Islet of Langerhans (tissue), 1 donor: ENCODE results near the gene RNLS.

Experiments used
- FAIRE-seq: peaks from one replicate; lab custom pipeline; 2011; peaks lifted over from hg19 to GRCh38; lab: Jason Lieb, UNC

Gene RNLS

DNA sequence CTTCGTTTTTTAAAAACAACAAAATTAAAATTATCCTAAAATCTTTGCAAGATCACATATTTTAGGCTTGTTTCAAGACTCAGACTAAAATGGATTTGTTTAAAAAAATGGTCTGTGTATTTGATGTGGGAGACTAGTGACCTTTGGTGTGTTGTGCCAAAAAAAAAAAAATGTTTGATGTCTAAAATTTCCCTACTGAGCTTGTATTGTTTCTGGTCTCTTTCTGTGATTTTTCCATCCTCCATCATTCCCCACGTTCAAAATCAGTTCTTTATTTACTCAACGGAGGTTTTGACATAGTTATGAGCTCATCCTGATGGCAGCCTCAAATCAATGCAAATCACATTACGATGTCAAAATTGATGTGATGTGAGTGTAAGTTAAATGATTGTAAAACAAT lies 326.2 kb downstream of the RNLS start:
- FAIRE-seq = peak; percentile 21

GRCh38 chr10:88256013-88256680 lies 327.0 kb downstream of the RNLS start:
- no peak for FAIRE-seq

DNA sequence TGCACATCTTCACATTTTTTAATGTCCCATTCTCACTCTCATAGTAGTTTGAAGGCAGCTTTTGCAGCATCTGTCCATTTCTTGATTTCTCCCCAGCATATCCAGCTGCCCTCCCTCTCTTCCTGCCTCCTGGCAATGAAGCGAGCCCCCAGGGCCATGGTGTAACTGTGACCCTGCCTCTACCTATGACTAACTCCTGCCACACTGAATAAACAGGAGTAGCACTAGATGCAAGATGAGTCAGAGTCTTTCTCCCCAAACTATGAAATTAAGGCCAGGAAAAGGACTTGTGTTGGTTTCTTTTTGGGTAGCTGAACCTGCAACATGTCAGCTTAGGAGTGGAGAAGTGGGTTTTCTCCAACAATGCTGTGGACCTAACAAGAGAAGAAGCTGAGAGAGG lies 329.0 kb downstream of the RNLS start:
- peak; percentile 9 for FAIRE-seq

DNA sequence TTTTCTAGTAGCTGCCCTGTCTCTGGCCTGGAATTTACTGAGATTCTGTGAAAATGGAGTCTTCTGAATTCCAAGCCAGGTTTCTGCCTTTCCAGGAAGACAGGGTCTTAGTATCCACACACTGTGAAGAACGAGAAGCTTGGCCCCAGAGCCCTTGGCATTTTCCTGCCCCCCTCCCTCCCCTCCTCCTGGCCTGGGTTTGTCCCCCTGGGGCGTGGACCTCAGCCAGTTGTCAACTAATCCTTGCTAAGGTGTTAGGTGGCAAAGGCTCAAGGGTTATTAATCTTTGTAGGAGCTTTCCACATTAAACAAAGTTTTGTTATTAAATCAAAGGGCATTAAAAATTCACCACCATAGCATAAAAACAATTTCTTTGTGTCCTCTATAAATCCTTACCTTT lies 329.5 kb downstream of the RNLS start:
- FAIRE-seq = no peak

GRCh38 chr10:88253128-88253527 lies 330.0 kb downstream of the RNLS start:
- no peak for FAIRE-seq

GRCh38 chr10:88249450-88249849 lies 333.7 kb downstream of the RNLS start:
- FAIRE-seq = no peak

DNA sequence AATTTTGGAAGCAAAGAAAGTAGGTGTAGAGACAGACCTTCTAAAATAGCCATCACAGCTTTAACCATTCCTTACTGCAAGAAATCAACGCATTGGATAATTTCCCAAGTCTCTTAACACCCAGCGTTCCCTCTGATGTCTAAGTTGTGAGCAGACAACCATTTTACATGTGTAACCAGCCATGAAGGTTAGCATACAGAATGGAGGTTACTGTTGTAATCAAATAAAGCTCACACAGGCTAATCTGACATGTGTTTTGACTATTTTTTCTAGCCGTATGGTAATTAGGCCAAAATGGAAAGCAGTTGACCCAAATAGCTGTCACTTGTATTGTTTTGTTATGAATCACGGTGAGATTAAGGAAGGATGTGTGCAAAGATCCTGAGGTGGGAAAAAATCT lies 336.4 kb downstream of the RNLS start:
- FAIRE-seq = no peak

- FAIRE-seq = peak; percentile 76
Observed at GRCh38 chr10:88245974-88246511, 337.1 kb downstream of the RNLS start.

GRCh38 chr10:88244781-88245625 lies 338.1 kb downstream of the RNLS start:
- FAIRE-seq = no peak

DNA sequence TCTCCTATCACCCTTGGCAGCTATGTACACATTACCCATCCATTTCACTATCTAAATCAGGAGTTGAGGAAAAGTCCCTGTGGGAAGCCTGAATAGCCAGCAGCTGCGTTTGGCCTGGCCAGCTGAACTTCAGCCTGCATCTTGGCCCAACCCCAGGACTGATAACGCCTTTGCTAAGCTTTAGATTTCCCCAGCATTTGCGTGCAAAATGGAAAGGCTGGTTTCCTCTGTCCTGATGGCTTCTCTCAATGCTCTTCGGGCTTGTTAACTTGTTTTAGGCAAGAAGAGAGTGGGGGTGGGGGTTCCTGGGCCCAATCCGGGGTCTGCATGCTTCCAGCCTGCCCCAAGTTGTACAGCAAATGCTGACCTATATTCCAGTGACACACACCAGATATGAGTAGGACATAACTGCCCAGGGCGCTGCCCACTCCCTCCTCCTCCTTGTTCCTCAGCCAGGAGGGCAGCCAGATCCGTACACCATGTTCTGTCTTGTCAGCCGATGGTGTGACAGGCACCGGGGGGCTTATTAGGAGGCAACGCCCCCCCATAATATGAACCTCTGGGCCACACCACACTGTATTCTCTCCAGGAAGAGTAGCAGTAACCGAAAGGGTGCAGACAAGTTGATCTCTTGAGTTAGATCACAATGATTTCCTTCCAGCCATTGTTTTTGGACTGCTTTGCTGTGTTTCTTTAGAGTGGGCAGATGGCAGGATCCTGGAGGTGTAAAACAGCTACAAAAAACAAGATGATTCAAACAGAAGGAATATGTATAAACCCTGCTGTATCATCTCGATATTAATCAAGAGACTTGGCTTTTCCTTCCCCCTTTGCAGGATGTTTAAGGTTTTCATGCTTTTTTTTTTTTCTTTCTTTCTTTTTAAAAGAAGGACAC lies 339.0 kb downstream of the RNLS start:
- peak; percentile 30 for FAIRE-seq

DNA sequence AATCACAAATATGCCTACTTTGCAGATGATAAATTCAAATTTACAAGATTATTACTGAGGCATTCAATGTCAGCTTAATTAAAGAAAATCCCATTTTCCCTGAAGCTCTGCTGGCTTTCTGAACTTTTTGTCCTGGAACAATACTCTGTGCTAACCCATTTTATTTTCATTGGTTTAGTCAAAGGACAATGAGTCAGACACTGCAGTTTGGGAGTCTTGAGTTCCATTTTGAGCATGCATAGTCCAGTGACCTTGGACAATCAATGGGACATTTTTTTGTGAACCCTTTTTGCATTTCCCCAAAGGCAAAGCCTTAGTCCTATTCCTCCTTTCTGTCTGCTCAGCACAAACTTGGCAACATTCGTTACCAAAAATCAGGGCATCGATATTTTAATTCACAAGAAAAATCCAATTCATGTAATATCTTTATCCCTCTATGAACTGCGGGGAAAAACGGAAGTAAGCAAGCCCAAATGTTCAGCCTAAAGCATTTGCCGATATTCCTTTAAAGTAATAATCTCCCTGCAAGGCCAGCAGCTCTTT lies 339.8 kb downstream of the RNLS start:
- FAIRE-seq = no peak

DNA sequence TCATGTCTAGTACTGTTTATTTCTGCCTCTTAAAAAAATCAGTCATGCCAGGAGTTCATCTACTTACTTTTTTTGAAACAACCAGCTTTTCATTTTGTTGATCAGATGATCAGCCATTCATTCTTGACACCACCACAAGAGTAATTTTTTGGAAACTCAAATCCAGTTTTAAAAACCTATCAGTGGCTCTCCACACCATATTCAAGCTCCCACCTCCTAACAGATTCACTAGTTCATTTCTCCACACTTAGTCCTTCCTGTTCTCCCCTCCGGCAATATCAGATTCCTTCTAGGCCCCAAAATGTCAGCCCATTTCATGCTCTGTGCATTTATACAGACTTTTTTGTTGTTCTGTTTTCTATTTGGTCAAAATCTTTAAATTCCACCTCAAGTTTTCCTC lies 341.6 kb downstream of the RNLS start:
- no peak for FAIRE-seq

GRCh38 chr10:88239212-88239611 lies 343.9 kb downstream of the RNLS start:
- FAIRE-seq = no peak

- no peak for FAIRE-seq
Observed at GRCh38 chr10:88238615-88238914, 344.6 kb downstream of the RNLS start.

DNA sequence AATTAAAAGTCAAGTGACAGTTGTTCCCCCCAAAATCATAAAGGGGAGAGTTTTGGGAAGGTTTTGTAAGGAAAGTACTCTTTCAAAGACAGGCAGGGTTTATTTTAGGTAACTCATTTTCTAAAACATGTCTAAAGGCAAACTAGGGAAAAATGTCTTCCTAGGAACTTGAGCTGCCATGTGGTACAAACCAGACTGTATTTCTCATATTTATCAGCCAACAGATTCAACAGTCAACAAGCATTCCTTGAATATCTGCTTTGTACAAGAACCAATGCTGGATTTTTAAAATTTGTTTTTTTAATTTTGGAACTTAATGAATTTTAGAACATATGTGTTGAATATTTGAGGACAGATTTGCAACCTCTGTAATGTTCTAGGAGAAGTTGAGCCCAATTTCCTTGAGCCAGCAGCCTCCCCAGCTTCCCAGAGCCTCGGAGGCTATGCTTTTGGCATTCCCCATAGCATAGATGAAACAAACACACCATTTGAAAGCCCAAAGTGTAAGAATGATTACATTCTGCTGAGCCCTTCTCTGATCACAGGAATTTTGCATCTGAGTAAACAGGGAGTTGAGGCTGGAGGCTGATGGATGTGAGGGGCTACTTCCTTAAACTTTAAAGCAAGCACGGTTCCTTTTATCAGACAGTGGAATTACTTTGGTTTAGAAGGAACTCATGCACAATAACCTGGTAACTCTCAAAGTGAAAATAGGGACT lies 345.1 kb downstream of the RNLS start:
- no peak for FAIRE-seq

- FAIRE-seq = no peak
Observed at GRCh38 chr10:88236121-88236743, 346.9 kb downstream of the RNLS start.

- FAIRE-seq = no peak
Observed at GRCh38 chr10:88234297-88234696, 348.8 kb downstream of the RNLS start.

GRCh38 chr10:88233870-88234269 lies 349.2 kb downstream of the RNLS start:
- FAIRE-seq = no peak

DNA sequence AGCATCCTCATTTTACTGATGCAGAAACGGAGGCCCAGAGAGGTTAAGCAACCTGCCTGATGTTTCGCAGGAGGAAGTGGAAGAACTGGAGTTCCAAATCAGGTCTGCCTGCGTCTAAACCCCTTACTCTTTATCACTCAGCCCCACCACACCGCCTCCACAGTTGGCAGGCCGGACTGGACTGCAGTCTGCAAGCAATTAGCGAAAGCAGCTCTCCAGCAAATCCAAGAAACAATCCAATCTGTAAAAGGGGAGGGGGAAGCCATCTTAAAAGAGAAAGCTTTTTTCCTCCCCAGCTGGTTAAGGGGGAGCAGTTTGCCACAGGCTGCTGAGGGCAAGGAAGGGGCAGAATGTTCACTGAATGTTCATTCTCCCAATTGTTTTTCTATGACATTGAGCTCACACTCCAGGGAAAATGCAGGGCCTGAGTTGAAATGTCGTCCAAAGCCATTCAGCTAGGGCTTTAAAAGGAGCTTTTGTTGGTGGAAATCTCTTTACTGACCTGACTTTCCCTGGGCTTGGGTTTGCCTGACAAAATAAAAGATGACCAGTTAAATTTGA lies 350.1 kb downstream of the RNLS start:
- FAIRE-seq = no peak

GRCh38 chr10:88232029-88232895 lies 350.9 kb downstream of the RNLS start:
- no peak for FAIRE-seq
